IPS-20b (cell line): ENCODE results near the gene SHISA9.

Source experiments
- H3K27ac ChIP-seq: one replicate; pipeline ENCODE4 v1.5.1; 2013; ENCODE audit warnings: low read length
- H3K27me3 ChIP-seq: 2 replicates; pipeline ENCODE4 v1.6.1; 2013; ENCODE audit warnings: mild to moderate bottlenecking, low read length, inconsistent platforms; ENCODE audit not compliant: insufficient read depth
- H3K36me3 ChIP-seq: 2 replicates; pipeline ENCODE4 v1.6.1; 2013; ENCODE audit warnings: low read depth, mild to moderate bottlenecking, inconsistent platforms, low read length, moderate library complexity; ENCODE audit not compliant: insufficient read depth
- H3K4me1 ChIP-seq: 2 replicates; pipeline ENCODE4 v1.6.1; 2013; ENCODE audit warnings: mild to moderate bottlenecking, control low read depth, inconsistent platforms, low read length, moderate library complexity; ENCODE audit not compliant: insufficient read depth
- H3K4me3 ChIP-seq: 2 replicates; pipeline ENCODE4 v1.5.1; 2013; ENCODE audit warnings: mild to moderate bottlenecking, low read length, inconsistent platforms
- H3K9ac ChIP-seq: 2 replicates; pipeline ENCODE4 v1.6.1; 2013; ENCODE audit warnings: low read depth, mild to moderate bottlenecking, inconsistent platforms, low read length, moderate library complexity
- H3K9me3 ChIP-seq: 2 replicates; pipeline ENCODE4 v1.6.1; 2013; ENCODE audit warnings: mild to moderate bottlenecking, low read depth, low read length, inconsistent platforms; ENCODE audit not compliant: insufficient read depth

SHISA9 gene

DNA sequence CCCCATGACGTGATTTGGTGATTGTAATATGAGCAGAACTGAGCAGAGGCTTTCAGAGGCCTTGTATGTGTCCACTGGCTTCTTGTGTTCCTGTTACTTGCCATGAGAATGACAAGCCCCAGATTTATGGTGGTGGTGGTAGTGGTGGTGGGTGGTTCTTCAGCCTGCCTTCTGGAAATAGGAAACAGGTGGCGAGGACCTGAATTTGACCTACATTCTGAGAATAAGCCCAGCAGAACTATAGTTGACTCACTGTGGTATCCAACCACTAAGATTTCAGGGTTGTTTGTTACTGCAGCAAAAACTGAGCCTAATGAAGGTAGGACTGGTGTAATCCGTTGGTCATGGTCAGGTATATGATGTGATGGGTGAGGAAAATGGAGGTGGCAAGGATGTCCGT, 93.0 kb downstream of the SHISA9 start:
- Histone ChIP-seq H3K9ac (no peak overlapping the region), H3K36me3 (no peaks in the 10 kb centered on the region), H3K9me3 (no peaks in the 10 kb centered on the region), H3K27me3 (no peaks in the 10 kb centered on the region), H3K4me3 (no peak overlapping the region), H3K4me1 (peaks cover 7% of the 10 kb centered on the region; the same call in 1 of the 2 replicates), H3K27ac (no peak overlapping the region)

DNA sequence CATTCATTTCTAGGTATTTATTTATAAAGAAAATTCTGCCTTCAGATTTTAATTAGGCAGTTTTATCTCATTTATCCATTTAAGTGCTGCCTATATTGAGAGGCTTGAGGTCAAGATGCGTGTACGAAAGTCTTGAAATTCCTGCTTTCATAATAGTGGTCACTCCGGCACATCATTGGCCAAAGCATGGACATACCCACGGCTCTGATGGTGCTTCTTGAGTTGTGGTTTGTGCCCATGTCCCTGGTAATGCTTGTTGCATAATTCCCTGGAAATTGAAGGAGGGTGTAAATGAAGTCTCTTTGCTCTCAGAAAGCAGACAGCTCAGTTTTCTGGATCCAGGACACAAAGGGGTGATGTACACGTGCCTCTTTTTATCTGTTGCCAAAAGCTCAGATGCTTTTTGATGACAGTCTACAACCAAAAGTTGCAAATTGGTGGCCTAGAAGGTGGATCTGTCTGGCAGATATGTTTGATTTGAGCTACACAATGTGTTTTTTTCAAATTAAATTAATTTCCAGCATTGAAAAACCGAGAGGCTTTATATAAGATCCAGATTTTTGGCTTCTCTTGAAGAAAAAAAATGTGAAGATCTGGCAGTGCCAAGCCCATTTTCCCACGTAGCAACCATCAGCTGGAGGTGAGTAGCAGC, 94.4 kb downstream of the SHISA9 start:
- no peak overlapping the region for H3K9ac ChIP-seq
- no peaks in the 10 kb centered on the region for H3K27me3 ChIP-seq
- no peaks in the 10 kb centered on the region for H3K36me3 ChIP-seq
- H3K4me3 ChIP-seq: no peak overlapping the region
- no peaks in the 10 kb centered on the region for H3K9me3 ChIP-seq
- H3K27ac ChIP-seq: no peak overlapping the region
- peaks cover 7% of the 10 kb centered on the region; the same call in 1 of the 2 replicates for H3K4me1 ChIP-seq

DNA sequence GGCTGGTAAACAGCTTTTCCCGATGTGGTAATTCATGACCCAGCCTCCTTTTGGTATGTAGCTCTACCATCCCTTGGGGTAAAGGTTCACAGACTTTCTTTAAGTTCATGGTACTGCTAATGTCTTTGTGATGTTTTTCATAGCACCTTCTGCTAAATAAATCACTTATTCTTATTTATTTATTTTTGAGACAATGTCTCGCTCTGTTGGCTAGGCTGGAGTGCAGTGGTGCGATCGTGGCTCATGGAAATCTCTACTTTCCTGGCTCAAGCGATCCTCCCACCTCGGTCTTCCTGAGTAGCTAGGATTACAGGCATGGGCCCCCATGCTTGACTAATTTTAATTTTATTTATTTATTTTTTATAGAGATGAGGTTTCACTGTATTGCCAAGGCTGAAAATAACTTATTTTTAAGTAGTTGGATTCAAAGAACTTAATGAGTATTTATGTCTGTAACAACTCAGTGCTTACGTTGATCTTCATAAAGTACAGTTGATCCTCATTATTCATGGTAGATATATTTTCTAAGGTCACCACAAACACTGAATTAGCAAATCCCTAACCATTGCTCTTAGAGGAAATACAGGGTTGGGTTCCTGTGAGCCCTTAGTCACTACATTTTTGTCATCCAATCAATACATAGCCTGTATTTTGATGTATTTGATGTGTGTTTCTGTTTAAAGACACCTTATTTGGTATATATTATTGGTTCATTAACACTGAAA, 97.1 kb downstream of the SHISA9 start:
- Histone ChIP-seq H3K27me3 (no peaks in the 10 kb centered on the region), H3K4me1 (peaks cover 7% of the 10 kb centered on the region; the same call in 1 of the 2 replicates), H3K9me3 (no peaks in the 10 kb centered on the region), H3K36me3 (no peaks in the 10 kb centered on the region), H3K4me3 (no peak overlapping the region), H3K9ac (no peak overlapping the region), H3K27ac (no peak overlapping the region)

DNA sequence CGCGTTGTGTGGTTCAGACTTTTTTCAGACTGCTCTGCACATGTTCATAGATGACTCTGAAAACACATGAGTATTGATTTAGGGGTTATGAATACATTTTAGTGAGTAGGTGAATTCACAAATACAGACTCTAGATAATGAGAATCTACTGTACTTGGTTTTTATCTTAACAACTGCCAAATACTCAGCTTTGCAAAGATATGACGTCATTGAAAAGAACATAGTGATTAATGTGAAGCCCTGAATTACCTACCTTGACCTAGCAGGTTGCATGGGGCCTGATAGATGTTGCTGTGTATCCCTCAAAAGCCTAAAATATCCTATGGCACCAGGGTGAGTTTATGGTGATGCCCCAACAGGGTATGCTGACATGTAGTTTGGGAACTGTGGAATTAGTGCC, 98.0 kb downstream of the SHISA9 start:
- H3K27ac ChIP-seq: no peak overlapping the region

DNA sequence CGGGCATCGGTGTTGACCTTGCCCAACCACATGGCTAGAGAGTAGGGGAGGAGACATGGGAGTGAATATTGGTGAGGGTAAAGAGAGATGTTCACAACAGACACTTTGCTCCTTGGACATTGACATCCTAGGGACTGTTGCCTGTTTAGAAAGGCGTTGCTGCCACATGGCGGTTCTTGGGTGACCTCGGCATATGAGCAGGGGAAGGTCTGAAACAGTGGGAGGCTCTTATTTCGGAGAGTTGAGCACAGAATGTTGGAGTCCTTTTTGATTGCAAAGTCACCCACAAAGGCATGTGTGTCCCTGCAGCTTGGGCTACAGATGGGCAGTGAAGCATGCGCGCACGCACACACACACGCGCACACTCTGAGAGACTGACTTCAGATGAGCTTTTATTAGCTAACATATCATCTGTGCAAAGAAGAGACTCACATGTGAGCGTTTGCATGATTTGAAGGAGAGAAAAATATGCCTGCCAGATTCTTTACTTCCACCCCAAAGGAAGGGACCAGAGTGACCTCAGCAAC, 104.4 kb downstream of the SHISA9 start:
- Histone ChIP-seq H3K9ac (no peak overlapping the region), H3K4me3 (no peak overlapping the region), H3K27me3 (no peaks in the 10 kb centered on the region), H3K27ac (no peak overlapping the region), H3K36me3 (no peaks in the 10 kb centered on the region), H3K9me3 (no peaks in the 10 kb centered on the region), H3K4me1 (no peaks in the 10 kb centered on the region)

More for the DNA sequence above, 98.0 kb downstream of the SHISA9 start:
- Histone ChIP-seq H3K9ac (no peak overlapping the region), H3K36me3 (no peaks in the 10 kb centered on the region), H3K27me3 (no peaks in the 10 kb centered on the region), H3K4me3 (no peak overlapping the region), H3K9me3 (no peaks in the 10 kb centered on the region), H3K4me1 (peaks cover 7% of the 10 kb centered on the region; the same call in 1 of the 2 replicates)

DNA sequence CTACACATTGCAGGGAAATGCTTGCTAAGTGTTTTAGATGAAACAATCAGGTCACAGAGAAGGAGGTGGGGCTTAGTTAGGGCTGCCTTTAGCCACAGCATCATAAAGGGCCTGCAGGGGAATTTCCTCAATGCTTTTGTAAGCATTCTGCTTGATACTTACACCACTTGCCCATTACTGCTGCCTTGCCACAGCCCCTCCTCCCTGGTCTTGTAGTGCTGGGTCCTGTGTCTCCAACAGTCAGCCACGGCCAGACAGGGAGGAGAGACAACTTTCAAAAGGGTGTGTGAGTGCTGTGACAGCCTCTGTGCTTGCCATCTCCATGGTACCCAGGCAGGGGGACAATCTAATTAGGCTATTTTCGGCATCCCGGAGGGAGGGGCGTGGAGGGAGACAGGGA, 111.2 kb downstream of the SHISA9 start:
- H3K9ac ChIP-seq: no peak overlapping the region
- H3K4me1 ChIP-seq: peaks cover 27% of the 10 kb centered on the region
- H3K9me3 ChIP-seq: no peaks in the 10 kb centered on the region
- no peaks in the 10 kb centered on the region for H3K36me3 ChIP-seq
- H3K4me3 ChIP-seq: no peak overlapping the region
- H3K27ac ChIP-seq: no peak overlapping the region
- no peaks in the 10 kb centered on the region for H3K27me3 ChIP-seq

DNA sequence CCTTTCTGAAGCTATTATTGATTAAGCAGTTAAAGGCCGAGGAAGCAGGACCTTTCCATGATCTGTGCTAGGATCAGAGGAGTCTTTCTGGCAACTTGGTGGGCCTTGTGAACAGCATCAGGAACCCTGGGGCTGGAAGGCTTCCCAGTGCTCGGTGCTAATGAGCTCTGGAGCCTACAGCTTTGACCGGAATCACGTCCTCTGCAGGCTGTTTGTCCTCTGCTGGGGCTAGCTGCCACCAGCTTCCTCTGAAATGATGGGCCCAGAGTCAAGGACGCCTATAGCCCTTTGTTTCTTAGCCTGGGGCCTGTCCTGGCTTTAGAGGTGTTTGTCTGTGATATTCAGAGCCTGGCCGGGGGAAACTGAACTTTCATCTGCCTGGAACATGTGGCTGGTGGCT, 111.6 kb downstream of the SHISA9 start:
- Histone ChIP-seq H3K9ac (no peak overlapping the region), H3K27ac (no peak overlapping the region), H3K4me3 (no peak overlapping the region), H3K9me3 (no peaks in the 10 kb centered on the region), H3K36me3 (no peaks in the 10 kb centered on the region), H3K27me3 (no peaks in the 10 kb centered on the region), H3K4me1 (peaks cover 32% of the 10 kb centered on the region)

DNA sequence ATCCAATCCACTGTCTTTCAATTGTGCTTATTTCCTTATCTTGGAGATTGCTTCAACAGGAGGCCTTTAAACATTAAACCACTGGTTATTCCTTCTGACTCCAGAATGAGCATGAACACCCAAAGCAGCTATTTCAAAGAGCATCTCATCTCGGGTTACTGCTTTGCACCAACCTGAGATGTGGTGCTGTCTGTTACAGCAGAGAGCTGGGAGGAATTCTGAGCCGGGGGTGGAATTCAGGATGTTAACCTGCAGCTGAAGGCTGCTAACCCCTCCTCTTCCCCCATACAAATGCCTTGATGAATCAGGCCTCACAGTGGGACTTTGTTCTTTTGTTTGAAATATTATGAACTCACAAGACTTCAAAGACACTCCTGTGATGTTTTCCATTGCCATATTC, 113.1 kb downstream of the SHISA9 start:
- H3K27ac ChIP-seq: no peak overlapping the region
- H3K36me3 ChIP-seq: no peaks in the 10 kb centered on the region
- H3K4me3 ChIP-seq: no peak overlapping the region
- no peaks in the 10 kb centered on the region for H3K27me3 ChIP-seq
- H3K9me3 ChIP-seq: no peaks in the 10 kb centered on the region
- H3K4me1 ChIP-seq: peaks cover 38% of the 10 kb centered on the region
- H3K9ac ChIP-seq: no peak overlapping the region; the same call in 1 of the 2 replicates

DNA sequence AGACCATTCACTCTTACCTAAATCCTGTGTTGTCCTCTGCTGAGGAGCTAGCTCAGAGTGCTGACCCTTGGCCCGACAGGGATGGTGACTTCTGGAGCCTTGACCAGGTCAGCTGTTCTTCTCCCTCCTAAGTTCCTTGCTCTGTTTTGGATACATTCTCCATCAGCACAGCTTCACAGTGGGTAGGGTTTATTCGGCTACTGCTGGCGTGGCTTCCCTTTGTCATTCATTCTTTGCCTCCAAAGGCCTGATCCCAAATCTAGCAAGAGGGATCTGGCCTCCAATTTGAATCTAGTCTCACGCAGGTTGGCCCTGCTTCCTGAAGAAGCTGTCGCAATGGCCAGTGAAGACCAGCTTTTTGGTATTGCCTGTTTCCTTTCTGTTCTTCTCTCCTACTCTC, 116.6 kb downstream of the SHISA9 start:
- no peak overlapping the region for H3K4me3 ChIP-seq
- H3K9me3 ChIP-seq: no peaks in the 10 kb centered on the region
- no peaks in the 10 kb centered on the region for H3K27me3 ChIP-seq
- H3K27ac ChIP-seq: peak overlapping the region; percentile 5
- peaks cover 30% of the 10 kb centered on the region for H3K4me1 ChIP-seq
- no peaks in the 10 kb centered on the region for H3K36me3 ChIP-seq
- H3K9ac ChIP-seq: no peak overlapping the region; the same call in 1 of the 2 replicates

DNA sequence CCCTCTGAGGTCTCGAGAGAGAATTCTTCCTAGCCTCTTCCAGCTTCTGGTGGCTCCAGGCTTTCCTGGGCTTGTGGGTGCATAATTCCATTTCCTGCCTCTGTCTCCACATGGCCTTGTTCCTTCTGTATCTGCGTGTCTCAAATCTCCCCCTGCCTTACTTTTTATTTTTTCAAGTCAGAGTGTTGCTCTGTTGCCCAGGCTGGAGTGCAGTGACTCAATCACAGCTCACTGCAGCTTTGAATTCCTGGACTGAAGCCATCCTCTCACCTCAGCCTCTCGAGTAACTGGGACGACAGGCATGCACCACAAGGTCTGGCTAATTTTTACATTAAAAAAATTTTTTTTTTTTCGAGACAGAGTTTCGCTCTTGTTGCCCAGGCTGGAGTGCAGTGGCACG, 120.6 kb downstream of the SHISA9 start:
- Histone ChIP-seq H3K9me3 (no peaks in the 10 kb centered on the region), H3K27ac (no peak overlapping the region), H3K4me3 (no peak overlapping the region), H3K36me3 (no peaks in the 10 kb centered on the region), H3K9ac (no peak overlapping the region), H3K27me3 (no peaks in the 10 kb centered on the region), H3K4me1 (peaks cover 18% of the 10 kb centered on the region; the same call in 1 of the 2 replicates)

DNA sequence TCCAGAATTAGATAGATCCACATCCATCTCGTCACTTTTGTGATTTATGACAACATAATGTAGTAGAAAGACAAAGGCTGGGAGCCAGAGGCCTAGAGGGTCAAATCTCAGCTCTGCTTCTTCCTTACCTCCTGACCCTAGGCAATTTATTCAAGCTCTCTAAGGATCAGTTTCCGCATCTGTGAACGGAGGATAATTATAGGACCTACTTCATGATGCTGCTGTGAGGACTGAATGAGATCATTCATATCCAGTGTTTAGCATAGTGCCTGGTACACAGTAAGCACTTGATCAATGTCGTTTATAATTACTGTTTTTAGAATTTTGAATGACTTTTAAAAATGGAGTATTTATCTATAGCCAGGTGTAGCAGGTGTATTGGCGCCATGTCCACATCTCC, 128.4 kb downstream of the SHISA9 start:
- Histone ChIP-seq H3K9ac (no peak overlapping the region), H3K27ac (no peak overlapping the region), H3K9me3 (no peaks in the 10 kb centered on the region)

DNA sequence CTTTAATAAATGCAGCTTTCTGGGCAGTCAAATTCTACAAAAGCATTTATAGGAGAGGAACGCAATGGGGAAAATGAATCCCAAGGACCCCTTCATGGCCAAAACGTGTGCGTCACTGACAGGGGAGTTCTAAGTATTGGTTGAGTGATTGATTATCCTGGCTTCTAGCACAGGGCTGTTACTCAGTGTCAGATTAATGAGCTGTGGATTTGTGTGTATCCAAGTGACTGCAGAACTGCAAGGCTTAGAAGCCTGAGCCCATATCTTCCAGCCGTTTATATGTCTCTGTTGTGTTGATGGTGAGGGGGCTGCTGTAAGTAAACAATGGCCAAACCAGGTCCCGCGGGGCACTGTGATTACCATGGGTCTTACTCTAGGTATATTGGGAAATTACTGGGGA, 129.4 kb downstream of the SHISA9 start:
- Histone ChIP-seq H3K27ac (no peak overlapping the region), H3K4me1 (no peaks in the 10 kb centered on the region)

More for the DNA sequence above, 128.4 kb downstream of the SHISA9 start:
- no peaks in the 10 kb centered on the region for H3K36me3 ChIP-seq
- no peak overlapping the region for H3K4me3 ChIP-seq
- no peaks in the 10 kb centered on the region for H3K4me1 ChIP-seq
- H3K27me3 ChIP-seq: no peaks in the 10 kb centered on the region

More for the DNA sequence above, 129.4 kb downstream of the SHISA9 start:
- no peaks in the 10 kb centered on the region for H3K36me3 ChIP-seq
- H3K27me3 ChIP-seq: no peaks in the 10 kb centered on the region
- no peak overlapping the region for H3K4me3 ChIP-seq
- no peak overlapping the region; the same call in 1 of the 2 replicates for H3K9ac ChIP-seq
- H3K9me3 ChIP-seq: no peaks in the 10 kb centered on the region
